KOPT-K1 (cell line): ENCODE data around the gene RASD2.

Source experiments
- H3K27ac ChIP-seq: fragments of 200-600 bp; sonication (generic); 2 replicates; pipeline ENCODE4 v1.5.1; 2016; ENCODE audit warnings: antibody characterized with exemption, mild to moderate bottlenecking, low read depth, low read length; ENCODE audit not compliant: poor library complexity, severe bottlenecking
- H3K36me3 ChIP-seq: fragments of 200-600 bp; sonication (generic); 2 replicates; pipeline ENCODE4 v1.5.1; 2017; ENCODE audit warnings: antibody characterized with exemption, mild to moderate bottlenecking, low read length, moderate library complexity; ENCODE audit not compliant: insufficient read depth
- H3K9me3 ChIP-seq: fragments of 200-600 bp; sonication (generic); 2 replicates; pipeline ENCODE4 v1.5.1; 2017; ENCODE audit warnings: antibody characterized with exemption, low read length, mild to moderate bottlenecking; ENCODE audit not compliant: insufficient read depth, poor library complexity, severe bottlenecking

Gene RASD2

GRCh38 chr22:35526333-35526979 lies 14.2 kb upstream of the RASD2 start:
- H3K27ac ChIP-seq = no peak overlapping the region
- no peaks in the 10 kb centered on the region for H3K9me3 ChIP-seq
- H3K36me3 ChIP-seq = no peaks in the 10 kb centered on the region

GRCh38 chr22:35528927-35529326 lies 11.7 kb upstream of the RASD2 start:
- no peaks in the 10 kb centered on the region for H3K9me3 ChIP-seq
- no peak overlapping the region for H3K27ac ChIP-seq
- H3K36me3 ChIP-seq = no peaks in the 10 kb centered on the region

DNA sequence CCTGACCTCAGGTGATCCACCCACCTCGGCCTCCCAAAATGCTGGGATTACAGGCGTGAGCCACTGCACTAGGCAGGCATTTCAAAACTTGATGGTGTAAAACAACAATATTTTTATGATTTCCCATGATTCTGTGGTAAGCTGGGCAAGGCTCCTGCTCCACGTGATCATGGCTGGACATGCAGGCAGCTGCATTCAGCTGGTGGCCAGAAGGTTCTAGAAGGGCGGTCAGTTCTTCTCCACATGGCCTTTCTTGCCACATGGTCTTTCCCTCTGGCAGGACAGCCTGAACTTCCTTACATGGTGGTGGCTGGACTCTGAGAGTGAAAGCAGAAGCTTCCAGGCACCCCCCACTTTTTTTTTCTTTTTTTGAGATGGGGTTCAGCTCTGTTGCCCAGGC lies 9.9 kb upstream of the RASD2 start:
- no peaks in the 10 kb centered on the region for H3K9me3 ChIP-seq
- no peaks in the 10 kb centered on the region for H3K36me3 ChIP-seq
- no peak overlapping the region for H3K27ac ChIP-seq

- H3K9me3 ChIP-seq = no peaks in the 10 kb centered on the region
- H3K36me3 ChIP-seq = no peaks in the 10 kb centered on the region
- H3K27ac ChIP-seq = no peak overlapping the region
These were observed 9.4 kb upstream of the RASD2 start for GRCh38 chr22:35531202-35531601.

DNA sequence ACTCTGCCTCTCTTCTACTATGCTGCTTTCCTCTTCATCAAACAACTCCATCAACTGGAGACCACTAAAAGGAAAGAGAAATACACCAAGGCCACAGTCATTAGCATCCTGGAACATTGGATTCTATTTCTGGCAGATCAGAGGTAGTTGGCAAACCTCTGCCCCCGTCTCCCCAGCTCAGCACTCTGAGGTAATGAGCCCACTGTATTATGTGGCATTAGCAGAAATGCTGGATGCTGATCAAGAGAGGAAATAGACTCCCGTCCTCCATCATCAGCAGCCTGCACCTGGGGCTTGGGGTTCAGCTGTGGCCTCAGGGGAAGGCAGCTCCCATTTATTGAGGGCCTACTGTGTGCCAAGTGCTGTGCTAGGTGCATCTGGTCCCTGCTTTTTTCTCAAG lies 9.0 kb upstream of the RASD2 start:
- H3K9me3 ChIP-seq = no peaks in the 10 kb centered on the region
- H3K27ac ChIP-seq = no peak overlapping the region

GRCh38 chr22:35533365-35534029 lies 7.1 kb upstream of the RASD2 start:
- H3K36me3 ChIP-seq = no peaks in the 10 kb centered on the region
- H3K27ac ChIP-seq = no peak overlapping the region
- H3K9me3 ChIP-seq = no peaks in the 10 kb centered on the region

More for the DNA sequence above, 9.0 kb upstream of the RASD2 start:
- no peaks in the 10 kb centered on the region for H3K36me3 ChIP-seq

- no peak overlapping the region for H3K27ac ChIP-seq
- H3K36me3 ChIP-seq = no peaks in the 10 kb centered on the region
- H3K9me3 ChIP-seq = no peaks in the 10 kb centered on the region
These were observed 6.5 kb upstream of the RASD2 start for GRCh38 chr22:35534091-35534490.

- Histone ChIP-seq H3K27ac (no peak overlapping the region), H3K9me3 (no peaks in the 10 kb centered on the region), H3K36me3 (no peaks in the 10 kb centered on the region)
These were observed 3.4 kb upstream of the RASD2 start for GRCh38 chr22:35537232-35537631.

GRCh38 chr22:35538801-35539321 lies 1.8 kb upstream of the RASD2 start:
- no peak overlapping the region for H3K27ac ChIP-seq
- no peaks in the 10 kb centered on the region for H3K9me3 ChIP-seq
- H3K36me3 ChIP-seq = no peaks in the 10 kb centered on the region

GRCh38 chr22:35539487-35539886 lies 1.1 kb upstream of the RASD2 start:
- Histone ChIP-seq H3K36me3 (no peaks in the 10 kb centered on the region), H3K27ac (no peak overlapping the region), H3K9me3 (no peaks in the 10 kb centered on the region)

DNA sequence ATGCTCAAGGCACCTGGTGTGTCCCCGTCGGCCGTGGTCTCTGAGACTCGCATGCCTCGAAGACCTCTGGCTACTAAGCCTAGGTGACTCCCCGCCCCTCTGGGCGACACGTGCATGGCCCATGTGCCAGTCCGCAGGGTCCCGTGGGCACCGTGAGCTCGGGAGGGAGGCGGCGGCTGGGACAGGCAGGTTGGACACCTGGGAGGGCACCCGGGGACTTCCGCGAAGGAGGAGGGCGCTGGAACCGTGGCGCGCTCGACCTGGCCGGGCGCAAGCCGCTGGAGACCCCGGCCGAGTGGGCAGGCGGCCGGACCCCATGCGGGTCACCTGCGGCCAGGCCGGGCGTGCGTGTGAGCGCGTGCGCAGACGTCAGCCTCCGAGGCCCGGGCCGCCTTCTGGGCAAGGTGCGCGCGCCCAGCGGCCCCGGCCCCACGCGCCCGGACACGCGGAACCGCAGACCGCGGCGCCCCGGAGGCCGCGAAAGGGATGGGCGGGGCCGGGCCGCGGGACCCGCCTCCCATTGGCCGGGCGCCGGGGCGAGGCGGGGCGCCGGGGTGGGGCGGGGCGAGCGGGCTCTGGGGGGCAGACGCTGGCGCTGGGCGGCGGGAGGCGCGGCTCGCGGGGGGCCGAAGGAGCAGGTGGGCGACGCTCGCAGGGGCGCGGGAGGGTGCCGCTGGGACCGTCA lies 579 bp upstream of the RASD2 start:
- Histone ChIP-seq H3K9me3 (no peaks in the 10 kb centered on the region), H3K36me3 (no peaks in the 10 kb centered on the region), H3K27ac (no peak overlapping the region)

DNA sequence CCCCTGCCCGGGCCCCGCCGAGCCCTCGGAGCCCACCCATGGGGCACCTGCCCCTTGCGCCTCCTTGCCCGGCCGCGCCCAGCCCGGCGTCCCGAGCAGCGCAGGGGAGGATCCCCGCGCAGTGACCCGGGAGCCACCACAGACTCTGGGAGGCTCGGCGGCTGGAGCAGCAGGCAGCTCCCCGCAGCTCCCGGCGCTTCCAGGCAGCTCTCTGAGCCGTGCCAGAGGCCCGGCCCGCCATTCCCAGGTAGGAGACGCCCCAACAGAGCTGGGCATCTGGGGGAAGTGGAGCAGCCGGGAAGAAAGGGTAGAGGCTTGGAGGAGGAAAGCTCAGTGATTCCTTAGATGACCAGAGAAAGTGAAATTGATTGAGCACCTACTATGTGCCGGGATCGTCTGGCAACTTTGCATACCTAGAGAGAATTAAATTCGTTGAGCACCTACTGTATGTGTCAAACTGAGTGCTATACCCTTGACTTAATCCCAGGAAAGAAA lies 670 bp downstream of the RASD2 start:
- Histone ChIP-seq H3K36me3 (no peaks in the 10 kb centered on the region), H3K9me3 (no peaks in the 10 kb centered on the region), H3K27ac (no peak overlapping the region)

DNA sequence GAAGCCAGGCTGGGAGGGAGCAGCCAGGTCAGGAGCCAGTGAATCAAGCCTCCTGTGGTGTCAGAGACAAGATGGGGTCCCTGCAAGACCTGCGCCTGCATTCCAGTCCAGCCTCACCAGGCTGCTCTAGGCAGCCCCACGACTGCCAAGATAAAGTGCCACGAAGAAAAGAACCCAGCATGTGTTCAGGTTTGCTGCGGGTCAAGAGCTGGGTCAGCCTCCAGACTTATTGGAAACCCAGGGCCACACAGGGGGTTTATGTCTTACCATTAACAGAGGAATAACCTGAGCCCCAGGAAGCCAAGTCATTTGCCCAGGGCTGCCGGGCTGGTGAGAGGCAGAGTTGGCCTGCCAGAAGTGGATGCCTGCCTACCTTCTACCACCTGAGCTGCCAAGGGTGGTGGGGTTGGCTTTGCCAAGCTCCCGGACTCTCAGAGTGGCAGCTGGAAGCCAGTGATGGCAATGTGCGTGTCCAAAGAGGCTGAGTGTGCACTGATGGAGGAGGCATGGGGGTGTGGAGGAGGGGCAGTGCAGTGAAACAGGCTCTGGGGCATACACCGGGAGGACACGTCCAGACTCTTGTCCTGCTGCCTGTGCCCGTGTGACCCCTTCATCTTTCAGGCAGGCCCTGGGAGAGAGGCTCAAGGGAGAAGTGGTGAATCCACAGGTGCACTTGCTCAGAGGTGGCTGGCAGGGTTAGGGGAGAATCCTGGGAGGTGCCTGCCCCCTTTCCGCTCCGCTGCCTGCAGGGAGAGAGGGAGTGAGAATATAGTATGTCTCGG lies 1.7 kb downstream of the RASD2 start:
- no peaks in the 10 kb centered on the region for H3K36me3 ChIP-seq
- H3K9me3 ChIP-seq = no peaks in the 10 kb centered on the region
- H3K27ac ChIP-seq = no peak overlapping the region

- Histone ChIP-seq H3K36me3 (no peaks in the 10 kb centered on the region), H3K9me3 (no peaks in the 10 kb centered on the region), H3K27ac (no peak overlapping the region)
These were observed 2.4 kb downstream of the RASD2 start for GRCh38 chr22:35542939-35543516.
